ENCODE measurements around the gene C2CD5.

Gene C2CD5

DNA sequence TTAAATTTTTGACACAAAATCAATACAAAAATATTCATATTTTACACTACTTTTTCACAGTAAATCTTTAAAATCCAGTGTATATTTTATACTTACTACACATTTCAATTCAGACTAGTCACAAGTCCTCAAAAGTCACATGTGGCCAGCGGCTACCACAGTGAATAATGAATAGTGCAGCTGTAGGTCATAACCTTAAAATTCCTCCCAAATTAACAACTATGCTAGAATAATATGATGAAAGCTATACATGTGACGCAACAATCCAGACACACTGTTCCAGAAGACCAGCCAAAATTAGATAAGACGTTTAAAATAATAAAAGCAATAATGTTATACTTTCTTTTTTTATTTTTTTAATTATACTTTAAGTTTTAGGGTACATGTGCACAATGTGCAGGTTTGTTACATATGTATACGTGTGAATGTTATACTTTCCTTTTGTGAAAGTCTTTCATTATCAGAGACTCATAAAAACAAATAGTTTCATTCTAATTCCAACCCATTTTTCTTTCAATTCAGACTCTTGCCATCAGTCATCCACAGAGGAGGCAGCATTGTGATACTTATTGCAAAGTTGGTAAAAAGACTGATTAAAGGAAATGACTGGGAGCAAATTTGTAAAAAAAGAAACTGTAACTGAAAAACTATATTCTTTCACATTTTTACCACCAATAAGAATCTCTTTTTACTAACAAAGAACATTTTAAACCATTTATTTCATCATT is 67.0 kb downstream of the C2CD5 start:
- TF ChIP-seq, protein P1, sequence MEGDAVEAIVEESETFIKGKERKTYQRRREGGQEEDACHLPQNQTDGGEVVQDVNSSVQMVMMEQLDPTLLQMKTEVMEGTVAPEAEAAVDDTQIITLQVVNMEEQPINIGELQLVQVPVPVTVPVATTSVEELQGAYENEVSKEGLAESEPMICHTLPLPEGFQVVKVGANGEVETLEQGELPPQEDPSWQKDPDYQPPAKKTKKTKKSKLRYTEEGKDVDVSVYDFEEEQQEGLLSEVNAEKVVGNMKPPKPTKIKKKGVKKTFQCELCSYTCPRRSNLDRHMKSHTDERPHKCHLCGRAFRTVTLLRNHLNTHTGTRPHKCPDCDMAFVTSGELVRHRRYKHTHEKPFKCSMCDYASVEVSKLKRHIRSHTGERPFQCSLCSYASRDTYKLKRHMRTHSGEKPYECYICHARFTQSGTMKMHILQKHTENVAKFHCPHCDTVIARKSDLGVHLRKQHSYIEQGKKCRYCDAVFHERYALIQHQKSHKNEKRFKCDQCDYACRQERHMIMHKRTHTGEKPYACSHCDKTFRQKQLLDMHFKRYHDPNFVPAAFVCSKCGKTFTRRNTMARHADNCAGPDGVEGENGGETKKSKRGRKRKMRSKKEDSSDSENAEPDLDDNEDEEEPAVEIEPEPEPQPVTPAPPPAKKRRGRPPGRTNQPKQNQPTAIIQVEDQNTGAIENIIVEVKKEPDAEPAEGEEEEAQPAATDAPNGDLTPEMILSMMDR (conservative IDR thresholded peaks at IDR 0.05; ENCODE audit: low read depth): no peak
- ChIA-PET CTCF (no interaction called here), POLR2A (ENCODE audit: low non-redundant PET) (no interaction called here)
- DNase-seq (ENCODE audit: low spot score): no peak
- no peak overlapping the region for H3K27ac ChIP-seq

- CTCF ChIA-PET: interaction anchor here (0.9 to 1.1 kb wide), 2 partner anchors 149 to 388 kb away, joined by 3 read pairs; partner anchors contain the start of gene ETNK1
These were observed 68.2 kb downstream of the C2CD5 start for GRCh38 chr12:22476133-22476532.

DNA sequence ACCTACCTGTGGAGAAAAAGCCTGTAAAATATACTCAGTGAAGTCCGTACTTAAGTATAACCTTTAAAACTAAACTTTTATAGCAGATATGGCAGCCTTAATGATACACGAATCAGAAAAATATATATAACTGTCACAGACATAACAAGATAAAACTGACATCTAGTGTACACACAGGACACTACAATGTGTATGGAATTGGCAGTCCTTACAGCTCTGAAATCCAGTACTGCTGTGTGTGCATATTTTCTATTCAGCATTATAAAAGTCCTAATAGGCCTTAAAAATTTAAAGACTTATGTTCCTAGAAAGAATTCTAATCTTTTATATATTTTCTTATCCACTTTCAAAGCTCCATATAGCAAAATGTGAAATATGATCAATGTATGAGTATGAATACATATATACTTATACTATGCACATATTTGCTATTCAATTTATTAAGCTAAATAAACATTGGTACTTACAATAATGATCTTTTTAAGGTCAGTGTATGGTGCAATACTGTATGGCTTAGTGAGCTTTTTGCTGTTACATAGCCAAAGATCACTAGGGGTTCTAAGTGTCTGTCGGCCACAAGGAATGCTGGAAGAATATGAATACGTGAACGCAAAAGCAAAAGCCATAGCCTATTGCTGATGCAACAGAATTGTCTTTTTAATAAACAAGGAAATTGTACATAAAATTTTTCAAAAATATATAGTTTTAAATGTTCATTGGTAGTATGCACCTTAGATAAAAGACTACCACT is 69.2 kb downstream of the C2CD5 start:
- TF ChIP-seq, protein P1 (conservative IDR thresholded peaks at IDR 0.05; ENCODE audit: low read depth): no peak
- no peak for DNase-seq (ENCODE audit: low spot score)
- CTCF ChIA-PET: interaction anchor here (0.6 to 1.6 kb wide), 3 partner anchors 16 to 387 kb away, joined by 3 to 4 read pairs (median 3); no protein-coding TSS in a partner anchor
- no peak overlapping the region for H3K27ac ChIP-seq
- POLR2A ChIA-PET (ENCODE audit: low non-redundant PET): no interaction called here

More at GRCh38 chr12:22476133-22476532, 68.2 kb downstream of the C2CD5 start:
- no peak for DNase-seq (ENCODE audit: low spot score)
- TF ChIP-seq, protein P1 (conservative IDR thresholded peaks at IDR 0.05; ENCODE audit: low read depth): no peak
- POLR2A ChIA-PET (ENCODE audit: low non-redundant PET): no interaction called here
- no peak overlapping the region for H3K27ac ChIP-seq

GRCh38 chr12:22473212-22473611 is 71.1 kb downstream of the C2CD5 start:
- ChIA-PET CTCF (interaction anchor here (0.7 kb wide), 1 partner anchor 236 kb away, joined by 3 read pairs; no protein-coding TSS in a partner anchor), POLR2A (ENCODE audit: low non-redundant PET) (no interaction called here)
- TF ChIP-seq, protein P1 (conservative IDR thresholded peaks at IDR 0.05; ENCODE audit: low read depth): no peak
- H3K27ac ChIP-seq: no peak overlapping the region
- DNase-seq (ENCODE audit: low spot score): no peak

DNA sequence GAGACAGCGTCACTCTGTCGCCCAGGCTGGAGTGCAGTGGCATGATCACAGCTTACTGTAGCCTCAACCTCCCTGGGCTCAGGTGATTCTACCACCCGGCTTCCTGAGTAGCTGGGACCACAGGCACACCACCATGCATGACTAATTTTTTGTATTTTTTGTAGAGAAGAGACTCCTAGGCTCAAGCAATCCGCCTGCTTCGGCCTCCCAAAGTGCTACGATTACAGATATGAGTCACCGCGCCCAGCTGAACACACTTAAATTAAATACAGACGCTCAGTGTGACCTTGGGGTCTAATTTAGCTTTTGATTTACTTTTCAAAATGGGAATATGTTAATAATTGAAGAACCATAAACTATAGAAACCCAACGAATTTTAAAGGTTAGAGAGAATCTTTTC is 77.2 kb downstream of the C2CD5 start:
- no peak overlapping the region for H3K27ac ChIP-seq
- POLR2A ChIA-PET (ENCODE audit: low non-redundant PET): no interaction called here
- CTCF ChIA-PET: interaction anchor here (0.6 kb wide), 1 partner anchor 30 kb away, joined by 3 read pairs; no protein-coding TSS in a partner anchor
- DNase-seq (ENCODE audit: low spot score): no peak
- TF ChIP-seq, protein P1 (conservative IDR thresholded peaks at IDR 0.05; ENCODE audit: low read depth): no peak

DNA sequence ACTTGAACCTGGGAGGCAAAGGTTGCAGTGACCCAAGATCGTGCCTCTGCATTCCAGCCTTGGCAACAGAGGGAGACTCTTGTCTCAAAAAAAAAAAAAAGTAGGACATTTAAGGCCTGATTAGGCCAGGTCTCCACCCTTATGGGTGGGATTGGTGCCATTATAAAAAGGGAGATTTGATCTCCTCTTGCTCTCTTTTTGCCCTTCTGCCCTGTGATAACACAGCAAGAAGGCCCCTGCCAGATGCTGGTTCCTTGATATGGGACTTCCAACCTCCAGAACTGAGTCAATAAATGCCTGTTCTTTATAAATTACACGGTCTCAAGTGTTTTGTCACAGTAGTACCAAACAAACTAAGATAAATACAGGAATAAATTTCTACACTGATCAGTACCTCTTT is 81.0 kb downstream of the C2CD5 start:
- ChIA-PET POLR2A (ENCODE audit: low non-redundant PET) (no interaction called here), CTCF (no interaction called here)
- no peak overlapping the region for H3K27ac ChIP-seq
- DNase-seq (ENCODE audit: low spot score): no peak
- TF ChIP-seq, protein P1 (conservative IDR thresholded peaks at IDR 0.05; ENCODE audit: low read depth): no peak

All from RWPE1 (cell line).